Endodermal cell (in vitro differentiated cells): Measurements from ENCODE around the gene TMEM130. TPM values are rescaled to one million over a fixed set of nuclear protein-coding genes. Genes with fewer than 3 reads are reported as not detected.

ENCODE experiments used
- DNase-seq: peaks from one replicate; pipeline ENCODE4 v3.0.0-alpha.2; 2017
- H3K27ac ChIP-seq: 2 replicates; pipeline ENCODE4 v1.5.1; 2013; ENCODE audit warnings: mild to moderate bottlenecking, low read depth, low read length, moderate library complexity
- H3K27me3 ChIP-seq: 2 replicates; pipeline ENCODE4 v1.6.1; 2013; ENCODE audit warnings: mild to moderate bottlenecking, low read length, moderate library complexity; ENCODE audit not compliant: insufficient read depth, control insufficient read depth, poor library complexity, severe bottlenecking
- H3K36me3 ChIP-seq: 2 replicates; pipeline ENCODE4 v1.7.0; 2013; ENCODE audit warnings: mild to moderate bottlenecking, low read length, moderate library complexity; ENCODE audit not compliant: control insufficient read depth, insufficient read depth
- H3K4me1 ChIP-seq: one replicate; pipeline ENCODE4 v1.7.0; 2013; ENCODE audit warnings: low read length; ENCODE audit not compliant: control insufficient read depth, insufficient read depth
- H3K4me3 ChIP-seq: 2 replicates; pipeline ENCODE4 v1.5.1; 2013; ENCODE audit warnings: mild to moderate bottlenecking, low read length, moderate library complexity
- H3K9ac ChIP-seq: 2 replicates; pipeline ENCODE4 v1.6.1; 2013; ENCODE audit warnings: mild to moderate bottlenecking, low read length, moderate library complexity; ENCODE audit not compliant: poor library complexity, severe bottlenecking; ENCODE audit errors: extremely low read depth
- H3K9me3 ChIP-seq: 2 replicates; pipeline ENCODE4 v1.6.1; 2013; ENCODE audit warnings: mild to moderate bottlenecking, low read length, moderate library complexity; ENCODE audit not compliant: control insufficient read depth
- H3K27ac Mint-ChIP-seq: 2 replicates; pipeline ENCODE4 v1.8.0; 2020; ENCODE audit warnings: mixed read lengths
- H3K27me3 Mint-ChIP-seq: 2 replicates; pipeline ENCODE4 v1.8.0; 2021; ENCODE audit warnings: mild to moderate bottlenecking, mixed read lengths; ENCODE audit not compliant: insufficient read depth
- H3K36me3 Mint-ChIP-seq: 2 replicates; pipeline ENCODE4 v1.8.0; 2020; ENCODE audit warnings: low read depth, mixed read lengths
- H3K4me1 Mint-ChIP-seq: 2 replicates; pipeline ENCODE4 v1.8.0; 2020; ENCODE audit warnings: mixed read lengths
- H3K4me3 Mint-ChIP-seq: 2 replicates; pipeline ENCODE4 v1.8.0; 2020; ENCODE audit warnings: mild to moderate bottlenecking, moderate library complexity, mixed read lengths
- H3K9me3 Mint-ChIP-seq: 2 replicates; pipeline ENCODE4 v1.8.0; 2020; ENCODE audit warnings: mild to moderate bottlenecking, mixed read lengths
- WGBS, 2 experiments: methylation state at CpG; one replicate each; pipeline versions ENCODE4 v1.1.5 to v1.1.7; 2013; ENCODE audit warnings: missing lambda C conversion rate in 2 of 2, mixed read lengths in 1 of 2; ENCODE audit not compliant: insufficient coverage in 1 of 2, insufficient read length in 1 of 2; 5-methylcytosine and 5-hydroxymethylcytosine counted together
- total RNA-seq, 2 donors: library from RNA; stranded (reverse); fragmentation: NEBNext Ultra II Directional in 1 of 2; extraction: Animal tissue kit (Norgen Biotek cat#: 25700) in 1 of 2; gene quantifications; 2 replicates in 1 of 2; 3 replicates in 1 of 2; pipeline ENCODE4 v1.2.1, GENCODE V29; 2021
- TF ChIP-seq, protein P1 (sequence below): fragments of 200-600 bp; sonication (generic); conservative IDR thresholded peaks from 2 replicates; pipeline ENCODE4 v1.5.0; 2021; ENCODE audit warnings: antibody characterized with exemption, mild to moderate bottlenecking

TMEM130 gene
- total RNA-seq, 2 donors from 2014 or later, result 0.15 TPM; not detected in 1

DNA sequence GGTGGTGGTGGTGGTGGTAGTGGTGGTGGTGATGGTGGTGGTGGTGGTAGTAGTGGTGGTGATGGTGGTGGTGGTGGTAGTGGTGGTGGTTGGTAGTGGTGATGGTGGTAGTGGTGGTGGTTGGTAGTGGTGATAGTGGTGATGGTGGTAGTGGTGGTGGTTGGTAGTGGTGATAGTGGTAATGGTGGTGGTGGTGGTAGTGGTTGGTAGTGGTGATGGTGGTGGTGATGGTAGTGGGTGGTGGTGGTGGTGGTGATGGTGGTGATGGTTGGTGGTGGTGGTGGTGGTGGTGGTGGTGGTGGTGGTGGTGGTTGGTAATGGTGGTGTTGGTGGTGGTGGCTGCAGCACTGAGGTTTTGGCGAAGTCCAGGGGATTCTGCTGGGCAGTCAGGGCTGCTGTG, 58.5 kb downstream of the TMEM130 start:
- 62 to 100% methylated on average over 1 of the region's 1 CpG for WGBS, 2 experiments
- Histone ChIP-seq H3K9ac (no peak overlapping the region), H3K4me1 (no peaks in the 10 kb centered on the region), H3K27ac (no peak overlapping the region), H3K9me3 (no peaks in the 10 kb centered on the region), H3K27me3 (no peaks in the 10 kb centered on the region), H3K36me3 (no peaks in the 10 kb centered on the region), H3K4me3 (no peak overlapping the region)
- Mint-ChIP-seq H3K27ac (no peak overlapping the region), H3K4me1 (no peaks in the 10 kb centered on the region), H3K36me3 (no peaks in the 10 kb centered on the region), H3K4me3 (no peak overlapping the region), H3K9me3 (peaks cover 13% of the 10 kb centered on the region), H3K27me3 (no peaks in the 10 kb centered on the region)
- TF ChIP-seq, protein P1, sequence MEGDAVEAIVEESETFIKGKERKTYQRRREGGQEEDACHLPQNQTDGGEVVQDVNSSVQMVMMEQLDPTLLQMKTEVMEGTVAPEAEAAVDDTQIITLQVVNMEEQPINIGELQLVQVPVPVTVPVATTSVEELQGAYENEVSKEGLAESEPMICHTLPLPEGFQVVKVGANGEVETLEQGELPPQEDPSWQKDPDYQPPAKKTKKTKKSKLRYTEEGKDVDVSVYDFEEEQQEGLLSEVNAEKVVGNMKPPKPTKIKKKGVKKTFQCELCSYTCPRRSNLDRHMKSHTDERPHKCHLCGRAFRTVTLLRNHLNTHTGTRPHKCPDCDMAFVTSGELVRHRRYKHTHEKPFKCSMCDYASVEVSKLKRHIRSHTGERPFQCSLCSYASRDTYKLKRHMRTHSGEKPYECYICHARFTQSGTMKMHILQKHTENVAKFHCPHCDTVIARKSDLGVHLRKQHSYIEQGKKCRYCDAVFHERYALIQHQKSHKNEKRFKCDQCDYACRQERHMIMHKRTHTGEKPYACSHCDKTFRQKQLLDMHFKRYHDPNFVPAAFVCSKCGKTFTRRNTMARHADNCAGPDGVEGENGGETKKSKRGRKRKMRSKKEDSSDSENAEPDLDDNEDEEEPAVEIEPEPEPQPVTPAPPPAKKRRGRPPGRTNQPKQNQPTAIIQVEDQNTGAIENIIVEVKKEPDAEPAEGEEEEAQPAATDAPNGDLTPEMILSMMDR, result no peak
- no peak for DNase-seq

DNA sequence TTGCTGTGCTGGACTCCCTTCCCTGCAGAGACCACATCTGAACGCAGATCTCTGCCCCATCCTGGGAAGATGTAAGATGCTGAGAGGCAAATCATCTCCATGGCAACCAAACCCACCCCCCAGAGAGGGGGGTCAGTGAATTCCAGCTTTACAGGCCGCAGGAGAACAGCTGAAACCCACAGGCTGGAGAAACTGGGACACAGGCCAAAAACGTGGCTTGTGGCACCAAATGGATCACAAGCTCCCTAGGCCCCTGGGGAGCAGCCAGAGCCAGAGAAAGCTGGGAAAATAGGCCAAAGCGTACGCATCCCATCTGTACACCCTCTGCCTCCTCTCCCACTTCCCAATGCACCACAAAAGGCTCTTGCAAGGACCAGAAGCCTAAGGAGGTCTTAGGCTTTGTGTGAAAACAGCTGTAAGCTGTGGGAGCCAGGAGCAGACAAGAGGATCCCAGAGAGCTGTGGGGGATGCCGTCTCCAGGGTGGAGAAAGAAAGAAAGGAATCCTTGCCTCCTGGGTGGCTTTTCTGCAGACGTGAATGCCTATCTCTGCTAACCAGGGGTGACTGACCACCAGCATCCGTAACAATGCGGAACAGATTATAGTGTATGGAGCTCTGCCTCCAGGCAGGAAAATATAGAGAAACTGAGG, 59.5 kb downstream of the TMEM130 start:
- Histone ChIP-seq H3K4me3 (no peak overlapping the region), H3K36me3 (no peaks in the 10 kb centered on the region), H3K27ac (peak overlapping the region; percentile 97), H3K4me1 (no peaks in the 10 kb centered on the region), H3K9ac (no peak overlapping the region), H3K9me3 (no peaks in the 10 kb centered on the region), H3K27me3 (no peaks in the 10 kb centered on the region)
- no peak for DNase-seq
- H3K4me3 Mint-ChIP-seq, result no peak overlapping the region
- no peaks in the 10 kb centered on the region for H3K27me3 Mint-ChIP-seq
- H3K9me3 Mint-ChIP-seq, result peaks cover 13% of the 10 kb centered on the region
- H3K36me3 Mint-ChIP-seq, result no peaks in the 10 kb centered on the region
- 53 to 83% methylated on average over 6 to 9 of the region's 9 CpGs for WGBS, 2 experiments
- H3K27ac Mint-ChIP-seq, result no peak overlapping the region
- TF ChIP-seq, protein P1, result no peak
- H3K4me1 Mint-ChIP-seq, result no peaks in the 10 kb centered on the region

DNA sequence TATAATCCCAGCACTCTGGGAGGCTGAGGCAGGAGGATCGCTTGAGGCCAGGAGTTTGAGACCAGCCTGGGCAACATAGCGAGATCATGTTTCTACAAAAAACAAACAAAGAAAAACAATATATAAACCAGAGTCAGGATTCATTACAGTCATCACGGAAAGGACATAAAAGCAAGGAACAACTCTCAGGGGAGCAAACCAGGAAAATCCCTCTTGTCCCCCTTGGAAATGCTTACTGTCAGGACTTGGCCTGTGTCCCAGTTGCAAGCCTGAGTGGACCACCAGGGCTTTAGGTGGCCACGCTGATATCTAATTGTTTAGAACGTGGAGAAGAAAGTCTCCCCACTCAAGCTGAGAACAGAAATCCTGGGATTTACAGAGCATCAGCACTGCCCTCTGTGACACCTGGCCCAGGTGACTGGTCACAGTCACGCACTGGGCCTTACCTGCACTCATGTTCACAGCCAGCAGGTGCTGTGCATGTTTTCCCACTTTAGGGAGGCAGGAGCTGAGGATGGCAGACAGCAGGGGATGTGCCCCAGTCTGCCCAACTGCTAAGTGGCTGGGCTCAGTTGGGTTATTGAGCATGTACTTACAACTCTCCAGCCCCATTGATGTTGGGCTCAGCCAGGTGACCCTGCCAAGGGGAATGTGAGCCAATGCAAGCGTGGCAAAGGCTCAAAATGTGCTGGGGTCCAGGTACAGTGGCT, 60.9 kb downstream of the TMEM130 start:
- Mint-ChIP-seq H3K4me1 (no peaks in the 10 kb centered on the region), H3K9me3 (peaks cover 13% of the 10 kb centered on the region), H3K36me3 (no peaks in the 10 kb centered on the region), H3K4me3 (no peak overlapping the region), H3K27me3 (no peaks in the 10 kb centered on the region), H3K27ac (no peak overlapping the region)
- no peak overlapping the region for H3K4me3 ChIP-seq
- no peaks in the 10 kb centered on the region for H3K4me1 ChIP-seq
- TF ChIP-seq, protein P1, result peak; percentile 11
- H3K9me3 ChIP-seq, result no peaks in the 10 kb centered on the region
- DNase-seq, result no peak
- no peaks in the 10 kb centered on the region for H3K36me3 ChIP-seq
- no peaks in the 10 kb centered on the region for H3K27me3 ChIP-seq
- H3K9ac ChIP-seq, result no peak overlapping the region
- WGBS, 2 experiments, result 86 to 94% methylated on average over 5 to 7 of the region's 7 CpGs
- H3K27ac ChIP-seq, result no peak overlapping the region
